ENCODE data around the gene DAGLA. TPM values are rescaled to one million over a fixed set of nuclear protein-coding genes. Genes with fewer than 3 reads are reported as not detected.
"Not testable (repeated sequence)": the region's sequence is repeated elsewhere in the genome, so short reads cannot be mapped to it uniquely, and the experiment has no call there.

Gene DAGLA
- total RNA-seq, 2 experiments from 2014 or later, result 0.06 to 0.13 TPM

DNA sequence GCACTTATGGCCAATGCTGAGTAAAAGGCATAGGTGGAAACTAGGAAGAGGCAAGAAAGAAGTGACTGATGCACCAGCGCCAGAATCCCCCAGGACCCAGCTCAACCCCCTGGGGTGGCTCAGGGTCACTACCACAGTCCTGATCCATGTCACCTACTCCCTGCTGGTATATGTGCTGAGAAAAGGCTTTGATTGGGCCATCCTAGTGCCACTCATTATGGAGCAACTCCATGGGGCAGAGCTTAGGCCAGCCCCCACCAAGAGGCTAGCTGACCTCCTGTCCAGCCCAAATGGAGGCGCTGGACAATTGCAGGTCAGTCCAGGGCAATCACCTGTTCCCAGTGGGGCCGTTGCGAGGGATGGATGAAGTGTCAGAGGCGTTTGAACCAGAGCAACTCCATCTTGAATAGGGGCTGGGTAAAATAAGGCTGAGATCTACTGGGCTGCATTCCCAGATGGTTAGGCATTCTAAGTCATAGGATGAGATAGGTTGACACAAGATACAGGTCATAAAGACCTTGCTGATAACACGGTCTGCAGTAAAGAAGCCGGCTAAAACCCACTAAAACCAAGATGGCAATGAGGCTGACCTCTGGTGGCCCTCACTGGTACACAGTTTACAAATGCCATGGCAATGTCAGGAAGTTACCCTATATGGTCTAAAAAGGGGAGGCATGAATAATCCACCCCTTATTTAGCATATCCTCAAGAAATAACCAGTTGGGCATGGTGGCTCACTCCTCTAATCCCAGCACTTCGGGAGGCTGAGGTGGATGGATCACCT lies 20.6 kb upstream of the DAGLA start:
- CTCF ChIA-PET, result no interaction called here

DNA sequence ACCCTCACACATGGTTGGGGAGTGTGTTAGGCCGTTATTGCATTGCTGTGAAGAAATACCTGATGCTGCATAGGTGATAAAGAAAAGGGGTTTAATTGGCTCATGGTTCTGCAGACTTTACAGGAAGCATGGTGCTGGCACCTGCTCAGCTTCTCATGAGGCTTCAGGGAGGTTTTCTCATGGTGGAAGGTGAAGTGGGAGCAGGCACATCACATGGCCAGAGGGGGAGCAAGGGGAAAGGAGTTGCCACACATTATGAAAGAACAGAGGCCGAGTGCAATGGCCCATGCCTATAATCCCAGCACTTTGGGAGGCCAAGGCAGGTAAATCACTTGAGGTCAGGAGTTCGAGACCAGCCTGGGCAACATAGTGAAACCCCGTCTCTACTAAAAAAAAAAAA lies 19.2 kb upstream of the DAGLA start:
- CTCF ChIA-PET, result interaction anchor here (1.0 kb wide), 1 partner anchor 137 kb away, joined by 3 read pairs; no protein-coding TSS in a partner anchor
- POLR2A ChIA-PET, result not testable (repeated sequence)

More for the DNA sequence above, 20.6 kb upstream of the DAGLA start:
- POLR2A ChIA-PET, result no interaction called here

DNA sequence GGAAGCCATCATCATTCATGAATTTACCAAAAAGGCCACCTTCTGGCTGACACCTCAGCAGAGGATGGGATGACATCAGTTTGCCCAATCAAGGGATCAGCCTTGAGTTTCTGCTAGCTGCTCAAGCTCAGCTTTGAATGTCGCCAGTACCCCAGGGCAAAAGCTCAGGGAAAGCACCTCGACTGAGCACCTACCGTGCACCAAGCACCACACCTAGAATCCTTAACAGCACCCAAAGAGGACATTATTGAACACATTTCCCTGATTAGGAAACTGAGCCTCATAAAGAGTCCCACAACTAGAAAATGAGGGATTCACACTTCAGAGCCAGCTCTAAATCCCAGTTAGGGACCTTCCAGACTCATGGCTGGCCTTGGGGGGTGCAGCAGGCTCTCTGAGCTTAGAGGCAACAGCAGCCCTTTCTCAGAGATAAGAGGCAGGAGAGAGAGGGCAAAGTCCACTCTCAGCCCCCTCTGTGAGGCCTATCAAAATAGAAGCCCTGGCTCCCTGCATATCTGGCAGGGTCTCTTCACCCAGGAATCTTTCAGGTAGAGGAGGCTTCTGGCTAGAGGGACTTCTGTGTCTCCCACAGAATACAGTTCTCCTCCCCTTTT lies 13.4 kb upstream of the DAGLA start:
- ChIA-PET POLR2A (no interaction called here), CTCF (interaction anchor here (0.7 to 1.5 kb wide), 3 partner anchors 14 to 86 kb away, joined by 3 to 4 read pairs (median 3); no protein-coding TSS in a partner anchor)

DNA sequence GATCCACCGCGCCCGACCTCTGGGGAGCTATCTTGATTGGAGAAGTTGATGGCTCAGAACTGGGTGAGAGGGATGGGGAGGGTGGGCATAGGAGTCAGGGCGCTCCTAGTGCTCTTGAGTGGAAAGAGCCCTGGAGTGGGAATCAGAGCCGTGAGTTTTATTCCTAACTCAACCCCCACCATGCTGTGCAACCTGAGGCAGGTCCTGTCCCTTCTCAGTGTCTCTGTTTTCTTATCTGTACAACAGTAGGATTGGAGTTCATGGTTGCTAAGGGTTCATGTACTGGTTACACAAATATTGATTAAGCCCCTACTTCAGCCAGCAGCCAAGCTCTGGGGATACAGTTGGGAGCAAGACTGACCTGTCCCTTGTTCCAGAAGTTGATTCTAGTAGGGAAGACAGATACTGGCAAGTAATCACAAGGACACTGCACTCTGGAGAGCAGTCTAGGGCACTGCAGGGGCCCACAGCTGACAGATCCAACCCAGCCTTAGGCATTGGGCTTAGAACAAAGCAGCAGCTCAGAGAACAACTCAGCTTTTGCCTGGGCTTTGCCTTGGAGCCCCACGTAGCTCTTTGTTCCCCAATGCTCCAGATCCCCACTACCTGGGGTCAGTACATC lies 12.4 kb upstream of the DAGLA start:
- POLR2A ChIA-PET, result no interaction called here
- CTCF ChIA-PET, result interaction anchor here (0.6 to 1.5 kb wide), 2 partner anchors 16 to 79 kb away, joined by 3 to 4 read pairs; no protein-coding TSS in a partner anchor

DNA sequence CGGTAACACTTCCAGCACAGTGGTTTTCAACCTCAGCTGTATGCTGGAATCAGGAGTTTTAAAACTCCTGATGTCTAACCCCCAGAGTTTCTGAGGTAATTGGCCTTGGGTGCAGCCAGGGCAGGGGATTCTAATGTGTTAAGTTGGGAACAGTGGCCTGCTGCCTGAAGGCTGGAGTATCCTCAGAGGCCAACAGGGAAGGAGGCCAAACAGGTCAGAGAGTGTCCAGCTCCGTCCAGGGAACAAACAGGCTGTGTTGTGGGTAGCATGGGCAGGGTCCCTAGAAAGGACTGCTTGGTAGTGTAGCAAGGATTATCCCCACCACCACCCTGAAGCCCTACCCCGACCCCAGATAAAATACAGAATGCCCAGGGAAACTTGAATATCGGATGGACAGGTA lies 10.8 kb upstream of the DAGLA start:
- ChIA-PET POLR2A (no interaction called here), CTCF (interaction anchor here (1.1 kb wide), 1 partner anchor 54 kb away, joined by 3 read pairs; no protein-coding TSS in a partner anchor)

DNA sequence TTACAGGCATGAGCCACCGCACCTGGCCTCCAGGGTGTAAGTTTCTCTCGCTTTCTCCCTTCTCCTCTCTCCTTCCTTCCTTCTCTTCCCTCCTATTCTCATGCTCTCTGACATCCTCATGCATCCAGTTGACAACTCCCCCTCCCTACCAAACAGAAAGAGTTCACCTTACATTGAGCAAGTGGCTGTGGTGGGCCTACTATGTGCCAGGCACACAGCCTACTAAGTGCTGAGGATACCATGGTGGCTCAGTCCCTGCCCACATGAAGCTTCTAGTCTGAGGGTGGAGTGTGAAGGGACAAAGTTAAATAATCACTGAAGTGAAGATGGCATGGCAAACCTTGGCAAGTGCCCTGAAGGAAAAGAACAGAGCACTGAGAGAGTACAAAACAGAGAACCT lies 9.6 kb upstream of the DAGLA start:
- ChIA-PET POLR2A (no interaction called here), CTCF (no interaction called here)

DNA sequence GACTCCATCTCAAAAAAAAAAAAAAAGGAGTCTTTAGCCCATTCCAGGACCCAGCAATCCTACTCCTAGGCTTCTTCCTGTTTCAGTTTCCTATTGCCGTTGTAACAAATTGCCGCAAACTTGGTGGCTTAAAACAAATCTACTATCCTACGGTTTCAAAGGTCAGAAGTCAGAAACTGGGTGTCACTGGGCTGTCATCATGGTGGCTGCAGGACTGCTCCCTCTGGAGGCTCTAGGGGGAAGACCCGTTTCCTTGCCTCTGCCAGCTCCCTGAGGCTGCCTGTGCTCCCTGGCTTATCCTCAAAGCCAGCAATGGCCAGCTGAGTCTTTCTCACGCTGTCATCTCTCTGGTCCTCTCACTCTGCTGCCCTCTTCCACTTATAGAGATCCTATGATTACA lies 8.7 kb upstream of the DAGLA start:
- CTCF ChIA-PET, result no interaction called here
- POLR2A ChIA-PET, result no interaction called here

DNA sequence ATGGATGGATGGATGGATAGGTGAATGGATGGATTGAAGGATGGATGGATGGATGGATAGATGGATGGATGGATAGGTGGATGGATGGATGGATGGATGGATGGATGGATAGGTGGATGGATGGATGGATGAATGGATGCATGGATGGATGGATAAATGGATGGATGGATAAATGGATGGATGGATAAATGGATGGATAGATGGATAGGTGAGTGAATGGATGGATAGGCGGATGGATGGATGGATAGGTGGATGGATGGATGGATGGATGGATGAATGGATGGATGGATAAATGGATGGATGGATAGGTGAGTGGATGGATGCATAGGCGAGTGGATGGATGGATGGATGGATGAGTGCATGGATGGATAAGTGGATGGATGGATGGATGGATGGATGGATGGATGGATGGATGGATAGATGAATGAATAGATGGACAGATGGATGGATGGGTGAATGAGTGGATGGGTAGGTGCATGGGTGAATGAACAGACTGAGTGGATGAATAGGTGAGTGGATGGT lies 6.2 kb upstream of the DAGLA start:
- POLR2A ChIA-PET, CTCF ChIA-PET: not testable (repeated sequence)

DNA sequence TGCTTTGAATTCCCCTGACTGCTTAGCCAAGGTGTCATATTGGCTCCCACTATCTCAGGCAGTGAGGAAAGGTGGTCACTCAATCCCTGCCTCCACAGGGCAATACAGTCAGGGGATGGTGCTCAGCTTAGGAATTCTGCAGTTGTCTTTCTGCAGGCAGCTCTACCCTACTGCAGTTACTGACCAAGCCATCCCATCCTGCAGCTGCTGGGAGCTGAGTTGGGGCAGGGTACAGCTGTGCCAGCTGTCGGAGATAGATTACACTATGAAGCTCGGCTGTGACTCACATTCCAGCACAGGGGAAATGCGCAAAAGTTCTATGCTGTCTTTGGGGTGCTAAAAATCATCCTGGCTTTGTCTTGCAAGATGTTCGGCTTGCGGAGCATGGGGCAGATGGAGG lies 4.4 kb upstream of the DAGLA start:
- CTCF ChIA-PET, result interaction anchor here (1.0 kb wide), 1 partner anchor 58 kb away, joined by 3 read pairs; no protein-coding TSS in a partner anchor
- POLR2A ChIA-PET, result no interaction called here

DNA sequence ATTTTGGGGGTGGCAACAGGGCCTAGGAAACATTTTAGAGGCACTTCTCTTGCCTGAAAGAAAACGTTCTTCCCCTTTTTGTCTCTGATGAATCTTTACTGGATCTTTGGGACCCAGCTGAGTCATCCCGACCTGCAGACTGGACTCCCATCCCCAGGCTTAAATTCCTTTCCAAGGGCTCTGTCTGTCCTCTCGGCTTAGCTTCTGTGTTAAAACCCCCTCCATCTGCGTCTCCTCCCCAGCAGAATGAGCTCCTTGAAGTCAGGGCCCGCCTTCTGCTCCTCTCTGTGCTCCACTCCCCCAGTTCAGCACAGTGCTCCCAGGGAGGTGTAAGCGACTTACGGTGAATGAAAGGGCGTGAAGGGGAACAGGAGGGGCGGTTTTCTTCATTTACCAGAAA lies 895 bp upstream of the DAGLA start:
- CTCF ChIA-PET, result interaction anchor here (1.7 to 1.9 kb wide), 3 partner anchors 11 to 54 kb away, joined by 4 to 11 read pairs (median 4); no protein-coding TSS in a partner anchor
- POLR2A ChIA-PET, result no interaction called here

DNA sequence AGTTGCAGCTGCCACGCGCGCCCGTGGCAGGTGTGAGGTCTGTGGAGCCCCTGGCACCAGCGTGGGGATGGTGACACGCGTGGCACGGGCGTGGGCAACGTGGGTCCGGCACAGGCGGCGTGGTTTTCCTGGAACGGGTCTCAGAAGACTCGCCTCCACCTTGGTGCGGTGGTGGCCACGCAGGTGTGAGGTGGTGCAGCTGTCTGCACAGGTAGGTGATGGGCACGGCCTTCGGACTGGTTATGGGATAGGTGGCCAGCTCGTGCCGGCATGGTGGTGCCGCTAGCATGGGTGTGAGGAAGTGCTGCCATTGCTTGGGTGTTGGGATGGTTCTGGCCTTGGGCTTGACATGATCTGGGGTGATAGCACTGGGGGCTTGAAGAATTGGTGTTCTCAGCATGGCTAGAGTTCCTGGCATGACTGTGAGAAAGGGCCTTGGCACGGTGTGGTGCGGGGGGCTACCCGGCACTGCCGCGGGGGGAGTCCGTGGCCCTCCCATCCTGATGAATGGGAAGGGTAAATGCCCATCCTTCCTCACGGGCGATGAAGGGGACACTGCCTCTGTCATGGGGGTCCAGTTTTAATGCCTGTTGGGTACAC lies 531 bp downstream of the DAGLA start:
- ChIA-PET POLR2A (no interaction called here), CTCF (interaction anchor here (2.2 kb wide), 1 partner anchor 53 kb away, joined by 14 read pairs; no protein-coding TSS in a partner anchor)

DNA sequence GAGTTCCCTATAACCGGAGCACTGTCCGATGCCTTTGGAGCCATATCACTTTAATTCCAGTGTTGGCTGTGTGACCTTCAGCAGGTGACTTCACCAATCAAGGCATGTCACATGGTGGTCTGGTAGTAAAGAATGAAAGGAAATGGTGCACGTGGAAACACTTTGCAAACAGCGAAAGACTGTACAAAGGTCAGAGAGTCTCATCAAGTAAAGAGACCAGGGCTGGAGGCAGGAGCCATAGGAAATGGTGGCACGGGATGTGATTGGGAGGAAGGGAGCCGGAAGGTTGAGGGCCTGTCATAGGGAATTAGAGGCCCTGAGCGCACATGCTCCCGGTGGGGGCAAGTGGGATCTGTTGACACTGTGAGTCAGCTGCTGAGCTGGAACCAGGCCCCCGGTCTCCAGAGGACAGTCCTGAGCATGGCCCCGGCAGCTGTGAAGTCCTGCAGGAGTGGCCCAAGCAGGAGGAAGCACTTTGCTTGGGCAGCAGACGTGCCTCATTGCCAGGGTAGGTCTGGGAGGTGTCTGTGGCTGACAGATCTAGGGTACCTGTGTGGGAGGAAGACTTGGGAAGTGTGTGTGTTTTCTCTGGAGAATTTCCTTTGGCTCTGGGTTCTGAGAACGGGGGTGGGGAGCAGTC lies 2.0 kb downstream of the DAGLA start:
- POLR2A ChIA-PET, result no interaction called here
- CTCF ChIA-PET, result interaction anchor here (1.0 to 2.9 kb wide), 3 partner anchors 39 to 51 kb away, joined by 3 to 14 read pairs (median 13); no protein-coding TSS in a partner anchor

DNA sequence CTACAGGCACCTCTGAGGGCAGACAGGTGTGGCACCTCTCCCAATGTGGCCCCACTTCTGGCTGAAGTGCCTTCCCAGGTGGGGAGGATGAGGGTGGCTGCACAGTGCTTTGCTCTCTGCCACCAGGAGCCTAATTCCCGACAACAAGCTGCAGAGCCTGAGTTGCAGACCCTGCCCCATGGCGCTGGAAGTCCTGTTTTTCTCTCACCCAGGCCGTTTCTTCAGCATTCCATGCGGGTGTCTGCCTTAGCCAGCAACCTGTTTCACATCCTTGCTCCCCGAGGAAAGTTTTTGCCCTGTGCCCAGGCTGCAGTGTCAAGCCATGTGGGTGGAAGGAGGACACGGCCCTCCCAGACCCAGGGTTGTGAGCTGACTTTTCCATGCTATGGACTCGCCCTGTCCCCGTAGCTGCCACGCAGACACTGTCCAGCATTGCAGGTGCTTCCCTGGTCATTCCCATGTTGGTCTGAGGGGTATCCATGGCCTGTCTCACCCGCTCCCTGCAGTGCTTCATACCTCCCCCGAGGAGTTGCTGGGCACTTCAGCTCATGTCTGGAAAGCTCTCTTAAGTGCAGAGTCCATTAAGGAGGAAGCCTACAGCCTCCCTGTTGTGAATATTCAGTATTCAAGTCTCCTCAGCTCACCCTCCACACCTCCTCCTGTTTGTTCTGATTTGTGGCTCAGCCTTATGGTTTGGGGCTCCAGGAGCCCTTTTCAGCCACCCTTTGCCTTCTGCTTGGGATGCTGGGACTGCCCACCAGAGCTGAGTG lies 2.9 kb downstream of the DAGLA start:
- ChIA-PET POLR2A (no interaction called here), CTCF (interaction anchor here (0.5 to 2.9 kb wide), 3 partner anchors 15 to 96 kb away, joined by 3 to 13 read pairs (median 3); no protein-coding TSS in a partner anchor)

DNA sequence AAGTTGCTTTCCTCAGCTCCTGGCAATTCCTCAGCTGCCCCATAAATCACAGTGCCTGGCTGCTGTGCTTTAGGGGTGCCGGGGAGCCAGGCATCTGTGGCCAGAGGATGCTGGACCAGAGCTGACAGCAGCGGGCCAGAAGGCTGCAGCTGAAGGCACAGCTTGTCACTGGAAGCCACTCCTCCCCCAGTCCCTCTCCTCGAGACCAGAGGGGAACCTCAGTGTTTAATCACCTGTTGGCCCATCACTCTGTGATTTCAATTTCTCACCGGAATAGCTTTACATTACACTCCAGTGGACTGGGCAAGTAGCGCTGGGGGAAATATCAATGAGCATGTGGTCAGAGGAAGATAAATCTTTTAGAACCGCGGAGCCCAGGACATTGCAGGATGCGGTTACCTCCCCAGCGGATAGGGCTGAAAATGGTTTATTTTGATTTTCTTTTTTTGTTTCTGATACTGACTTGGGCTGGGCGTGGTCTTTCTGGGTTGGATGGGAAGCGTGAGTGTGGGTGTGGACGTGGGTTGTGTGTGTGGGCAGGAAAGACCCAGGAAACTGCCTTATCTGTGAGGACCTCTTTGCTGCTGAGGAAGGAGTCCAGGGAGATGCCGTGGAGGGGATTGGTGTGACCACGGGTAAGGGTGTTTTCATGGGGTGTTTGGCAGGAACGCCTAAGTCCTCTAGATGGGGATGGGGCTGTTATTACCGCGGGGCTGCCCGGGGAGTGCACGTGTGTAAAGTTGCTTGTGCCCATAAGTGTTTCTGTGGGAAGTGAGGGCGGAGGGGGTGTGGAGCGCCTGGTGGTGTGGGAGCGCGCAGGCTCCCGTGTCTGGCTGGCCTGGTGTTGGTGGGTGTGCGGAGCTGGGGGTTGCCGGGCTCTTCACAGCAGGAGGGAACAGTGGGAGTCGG lies 4.0 kb downstream of the DAGLA start:
- ChIA-PET CTCF (interaction anchor here (0.5 to 2.9 kb wide), 4 partner anchors 16 to 263 kb away, joined by 3 to 13 read pairs (median 3); no protein-coding TSS in a partner anchor), POLR2A (no interaction called here)

DNA sequence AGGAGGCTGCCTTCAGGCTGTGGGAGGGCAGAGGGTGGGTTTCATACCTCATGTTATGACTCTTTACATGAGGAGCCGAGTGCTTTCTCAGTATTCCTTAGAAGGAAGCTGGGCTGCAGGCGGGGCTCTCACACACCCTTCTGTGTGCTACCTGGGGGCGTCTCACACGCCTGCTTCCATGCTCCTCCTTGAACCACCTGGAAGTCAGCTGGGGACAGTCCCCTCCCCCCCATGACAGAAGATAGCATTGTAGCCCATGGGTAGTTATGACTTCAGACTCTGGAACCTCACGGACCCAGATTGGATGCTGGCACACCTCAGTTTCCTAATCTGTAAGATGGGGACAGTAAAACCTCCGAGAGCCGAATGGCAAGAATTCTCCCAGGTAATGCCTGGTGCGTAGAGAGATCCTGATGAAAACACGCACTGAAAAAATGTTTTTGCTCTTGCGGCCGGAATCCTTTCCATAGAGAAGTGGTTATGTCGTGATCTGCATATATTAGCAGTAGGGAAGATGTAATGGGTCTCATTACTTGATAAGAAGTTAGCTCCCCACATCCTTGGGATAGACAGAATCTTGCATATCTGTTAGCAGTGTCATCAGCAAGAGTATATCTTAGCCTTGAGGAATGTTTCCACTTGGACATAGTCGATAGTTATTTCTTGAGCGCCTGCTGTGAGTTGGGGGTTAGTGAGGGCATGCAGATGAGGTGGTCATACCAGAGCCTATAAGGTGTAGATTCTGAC lies 4.9 kb downstream of the DAGLA start:
- POLR2A ChIA-PET, result no interaction called here
- CTCF ChIA-PET, result interaction anchor here (2.9 kb wide), 1 partner anchor 49 kb away, joined by 13 read pairs; no protein-coding TSS in a partner anchor

DNA sequence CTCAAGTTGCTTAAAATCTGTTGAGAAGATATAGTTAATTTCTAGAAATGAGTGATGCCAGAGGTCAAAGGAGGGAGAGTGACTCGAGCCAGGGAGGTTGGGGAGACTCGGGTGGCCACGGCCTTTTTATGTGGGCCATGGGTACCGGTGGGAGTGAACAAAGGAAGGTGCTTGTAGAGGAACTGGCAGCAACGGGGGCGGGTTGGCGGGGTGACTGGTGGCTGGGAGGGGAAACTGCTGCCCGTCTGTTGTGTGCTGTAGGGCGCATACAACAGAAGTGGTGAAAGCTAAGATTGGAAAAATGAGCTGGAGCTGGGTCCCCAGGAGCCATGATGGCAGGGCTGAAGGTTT lies 5.4 kb downstream of the DAGLA start:
- POLR2A ChIA-PET, result no interaction called here

DNA sequence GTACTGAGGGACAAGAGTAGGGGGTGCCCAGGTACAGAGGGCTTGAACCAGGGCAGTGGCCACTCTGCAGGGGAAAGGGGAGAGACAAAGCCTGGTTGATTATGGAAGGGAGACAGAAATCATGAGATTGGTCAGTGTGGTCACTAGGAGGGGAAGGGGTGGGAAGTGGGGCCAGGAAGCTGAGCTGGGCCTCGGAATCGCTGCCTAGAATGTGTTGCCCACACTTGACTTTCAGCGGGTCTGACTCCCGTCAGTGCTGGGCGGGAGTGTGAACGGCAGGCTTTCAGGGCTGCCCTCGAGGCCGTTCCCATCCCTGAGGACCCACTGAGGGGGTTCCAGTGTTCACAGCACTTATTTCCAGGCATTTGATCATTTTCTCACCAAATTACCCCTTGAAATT lies 5.9 kb downstream of the DAGLA start:
- CTCF ChIA-PET, result no interaction called here
- POLR2A ChIA-PET, result no interaction called here

More for the DNA sequence above, 5.4 kb downstream of the DAGLA start:
- CTCF ChIA-PET, result no interaction called here

All from activated CD8-positive, alpha-beta memory T cell treated with anti-CD3 and anti-CD28 coated beads for 36 hours (primary cell).